Activated T-cell treated with anti-CD3 and anti-CD28 coated beads for 4 hours (primary cell): ENCODE measurements around the gene C1QTNF4.
"Not testable (repeated sequence)": the region's sequence is repeated elsewhere in the genome, so short reads cannot be mapped to it uniquely, and the experiment has no call there.

ENCODE experiments used
- DNase-seq: peaks from one replicate; pipeline ENCODE4 v3.0.0-alpha.2; 2020

Gene C1QTNF4

GRCh38 chr11:47564933-47565339 lies 29.3 kb downstream of the C1QTNF4 start:
- DNase-seq, result no peak

DNA sequence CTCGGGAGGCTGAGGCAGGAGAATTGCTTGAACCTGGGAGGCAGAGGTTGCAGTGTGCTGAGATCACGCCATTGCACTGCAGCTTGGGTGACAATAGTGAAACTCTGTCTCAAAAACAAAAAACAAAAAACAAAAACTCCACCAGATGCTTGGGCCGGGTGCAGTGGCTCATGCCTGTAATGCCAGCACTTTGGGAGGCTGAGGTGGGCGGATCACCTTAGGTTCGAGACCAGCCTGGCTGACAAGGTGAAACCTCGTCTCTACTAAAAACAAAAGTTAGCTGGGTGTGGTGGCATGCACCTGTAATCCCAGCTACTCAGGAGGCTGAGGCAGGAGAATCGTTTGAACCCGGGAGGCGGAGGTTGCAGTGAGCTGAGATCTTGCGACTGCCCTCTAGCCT lies 29.8 kb downstream of the C1QTNF4 start:
- DNase-seq, result not testable (repeated sequence)

DNA sequence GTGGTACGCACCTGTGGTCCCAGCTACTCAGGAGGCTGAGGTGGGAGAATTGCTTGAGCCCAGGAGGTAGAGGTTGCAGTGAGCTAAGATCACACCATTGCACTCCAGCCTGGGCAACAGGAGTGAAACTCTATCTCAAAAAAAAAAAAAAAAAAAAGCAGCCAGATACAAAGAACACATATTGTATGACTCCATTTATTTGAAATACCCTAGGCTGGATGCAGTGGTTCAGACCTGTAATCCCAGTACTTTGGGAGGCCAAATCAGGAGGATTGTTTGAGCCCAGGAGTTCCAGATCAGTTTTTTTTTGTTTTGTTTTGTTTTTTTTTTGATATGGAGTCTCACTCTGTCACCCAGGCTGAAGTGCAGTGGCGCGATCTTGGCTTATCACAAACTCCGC lies 31.8 kb downstream of the C1QTNF4 start:
- DNase-seq, result not testable (repeated sequence)

DNA sequence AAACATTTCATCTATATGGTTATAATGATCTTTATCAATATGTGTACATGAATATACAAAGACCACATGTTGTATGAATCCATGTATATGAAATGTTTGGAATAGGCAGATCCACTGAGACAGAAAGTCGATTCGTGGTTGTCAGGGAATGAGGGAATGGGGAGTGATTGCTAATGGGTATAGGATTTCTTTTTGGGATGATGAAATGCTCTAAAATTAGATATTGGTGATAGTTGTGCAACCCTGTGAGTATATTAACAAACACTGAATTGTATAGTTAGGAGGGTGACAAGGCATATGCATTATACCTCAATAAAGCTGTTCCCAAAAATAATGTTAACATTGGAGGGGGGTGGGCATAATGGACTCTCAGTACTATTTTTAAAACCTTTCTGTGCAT lies 33.8 kb downstream of the C1QTNF4 start:
- DNase-seq, result no peak

DNA sequence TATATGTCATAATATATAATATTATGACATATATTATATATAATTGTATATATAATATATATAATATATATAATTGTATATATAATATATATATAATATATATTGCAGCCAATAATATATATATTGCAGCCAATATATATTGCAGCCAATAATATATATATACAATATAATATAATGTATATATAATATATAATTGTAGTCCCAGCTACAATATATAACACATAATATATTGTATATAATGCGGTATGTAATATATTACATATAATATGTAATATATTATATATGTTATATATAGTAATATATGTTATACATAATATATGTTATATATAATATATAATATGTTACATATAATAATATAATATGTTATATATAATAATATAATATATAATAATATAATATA lies 35.5 kb downstream of the C1QTNF4 start:
- DNase-seq, result no peak

- DNase-seq, result not testable (repeated sequence)
Observed at GRCh38 chr11:47557004-47557403, 37.2 kb downstream of the C1QTNF4 start.

DNA sequence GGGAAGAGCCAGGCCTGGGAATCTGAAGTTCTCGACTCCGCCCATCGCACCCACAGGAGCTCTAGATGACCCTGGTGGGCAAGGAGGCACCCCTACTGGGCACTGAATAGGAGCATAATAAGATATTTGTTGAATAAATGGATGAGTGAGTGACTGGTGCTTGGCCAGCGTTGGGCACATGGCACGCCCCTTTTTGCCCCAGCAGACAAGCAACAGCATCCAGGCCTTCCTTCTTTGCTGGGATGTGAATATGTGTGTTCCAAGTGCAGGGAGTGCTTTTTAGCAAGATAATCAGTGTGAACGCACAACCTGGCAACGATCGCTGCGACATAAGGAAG lies 40.8 kb downstream of the C1QTNF4 start:
- no peak for DNase-seq

GRCh38 chr11:47552566-47553405 lies 41.4 kb downstream of the C1QTNF4 start, which contains the start of gene CELF1:
Gene CELF1, minus strand, starts transcription at chr11:47553132. Its CDS starts 53,609 bp downstream, at chr11:47499523.
- DNase-seq, result peak; percentile 87

- DNase-seq, result no peak
Observed at GRCh38 chr11:47552056-47552565, 42.1 kb downstream of the C1QTNF4 start.

- no peak for DNase-seq
Observed at GRCh38 chr11:47551086-47551485, 43.1 kb downstream of the C1QTNF4 start.

DNA sequence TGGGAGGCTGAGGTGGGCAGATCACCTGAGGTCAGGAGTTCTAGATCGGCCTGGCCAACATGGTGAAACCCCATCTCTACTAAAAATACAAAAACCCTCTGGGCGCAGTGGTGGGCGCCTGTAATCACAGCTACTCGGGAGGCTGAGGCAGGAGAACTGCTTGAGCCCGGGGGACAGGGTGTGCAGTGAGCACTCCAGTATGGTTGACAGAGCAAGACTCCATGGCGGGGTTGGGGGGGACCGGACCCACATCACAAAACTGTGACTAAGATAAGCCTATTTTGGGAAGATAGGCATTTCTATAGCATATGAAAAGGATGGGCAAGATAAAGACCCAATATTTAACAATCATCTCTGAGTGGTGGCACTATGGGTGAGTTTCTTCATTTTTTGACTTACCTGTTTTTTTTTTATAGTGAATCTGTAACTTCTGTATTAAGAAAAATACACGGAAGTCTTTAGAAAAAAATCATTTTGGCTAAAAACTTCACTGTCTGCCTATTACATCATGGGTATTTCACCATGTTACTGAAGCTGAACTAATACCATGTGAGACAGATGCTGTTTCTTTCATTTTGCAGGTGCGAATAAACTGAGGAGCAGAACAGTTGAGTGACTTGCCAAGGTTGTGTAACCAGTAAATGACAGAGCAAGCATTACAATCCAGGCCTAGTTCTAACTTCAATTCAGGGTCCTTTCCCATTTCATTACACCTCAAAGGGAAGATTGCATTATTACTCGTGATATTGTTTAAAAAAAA lies 43.7 kb downstream of the C1QTNF4 start:
- DNase-seq, result no peak

GRCh38 chr11:47546274-47546673 lies 47.9 kb downstream of the C1QTNF4 start:
- not testable (repeated sequence) for DNase-seq

DNA sequence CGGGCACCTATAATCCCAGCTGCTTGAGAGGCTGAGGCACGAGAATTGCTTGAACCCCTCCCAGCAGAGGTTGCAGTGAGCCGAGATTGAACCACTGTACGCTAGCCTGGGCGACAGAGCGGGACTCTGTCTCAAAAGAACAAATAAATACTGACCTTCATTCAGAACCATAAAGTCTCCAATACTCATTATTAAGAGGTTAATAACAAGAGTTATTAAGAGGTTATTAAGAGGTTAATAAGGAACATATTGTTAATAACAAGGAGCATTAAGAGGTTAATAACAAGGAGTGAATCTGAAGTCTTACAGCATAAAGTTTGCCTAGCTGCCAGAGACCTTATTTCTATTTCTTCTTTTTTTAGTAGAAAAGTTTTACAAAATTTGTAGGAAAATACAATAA lies 48.9 kb downstream of the C1QTNF4 start:
- no peak for DNase-seq

GRCh38 chr11:47541070-47541469 lies 53.1 kb downstream of the C1QTNF4 start:
- DNase-seq, result no peak

- no peak for DNase-seq
Observed at GRCh38 chr11:47539681-47540039, 54.6 kb downstream of the C1QTNF4 start.
